ENCODE measurements around the gene CNTNAP2. TPM values are rescaled to one million over a fixed set of nuclear protein-coding genes. Genes with fewer than 3 reads are reported as not detected.

Gene CNTNAP2
- total and polyA plus RNA-seq, 2 of the 8 experiments (the other 6 are each of a cell fraction or from before 2014, with no cell fraction given), result 27.9 to 71.0 TPM

DNA sequence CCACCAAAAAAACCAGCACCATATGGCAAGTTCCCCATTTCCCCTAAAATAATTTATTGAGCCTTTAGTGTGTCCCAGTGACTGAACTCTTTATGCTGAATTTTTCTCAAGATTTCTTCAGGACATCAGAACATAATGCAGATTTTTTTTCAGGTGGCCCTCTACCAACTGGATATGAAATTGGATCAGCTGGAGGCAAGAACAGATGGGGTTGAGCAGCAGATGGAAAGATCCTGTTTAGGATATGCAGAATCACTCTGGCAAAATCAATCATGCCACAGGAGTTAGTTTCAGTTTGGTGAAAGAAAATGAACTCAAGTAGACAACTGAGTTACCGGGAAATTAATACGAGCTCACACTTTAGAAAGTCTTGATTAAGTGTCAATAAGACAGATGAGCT lies 1712.4 kb downstream of the CNTNAP2 start:
- H3K18ac ChIP-seq (ENCODE audit: extremely low read depth, low read length), result no peak overlapping the region
- H4K5ac ChIP-seq (ENCODE audit: insufficient read length, low read depth, low read length), result no peak overlapping the region
- no peaks in the 10 kb centered on the region for H3K23me2 ChIP-seq (ENCODE audit: low read depth, low read length)
- DNase-seq (ENCODE audit: low read depth in 1 of 2, low spot score in 2 of 2) (no peak), FAIRE-seq (no peak)
- no peaks in the 10 kb centered on the region for H3K4me1 ChIP-seq (replicated peaks in 1 of 4; ENCODE audit: control insufficient read depth in 3 of 4, insufficient read depth in 4 of 4, low read length in 3 of 4)
- H2BK120ac ChIP-seq (replicated peaks; ENCODE audit: low read depth, low read length), result no peak overlapping the region
- no peaks in the 10 kb centered on the region for H3K27me3 ChIP-seq (replicated peaks in 1 of 4; ENCODE audit: control insufficient read depth in 3 of 4, extremely low read depth in 1 of 4, insufficient read depth in 3 of 4, low read length in 3 of 4)
- no peaks in the 10 kb centered on the region for H3K79me1 ChIP-seq (ENCODE audit: low read depth, low read length)
- H3K27ac ChIP-seq (ENCODE audit: low read depth, low read length), result no peak overlapping the region
- H2BK20ac ChIP-seq (ENCODE audit: low read length), result no peak overlapping the region
- H3K23ac ChIP-seq (ENCODE audit: insufficient read length), result no peak overlapping the region
- no peaks in the 10 kb centered on the region for H3K9me3 ChIP-seq (ENCODE audit: insufficient read depth in 2 of 2, low read depth in 1 of 2, low read length in 1 of 2)
- no peak overlapping the region for H4K8ac ChIP-seq (ENCODE audit: extremely low read depth, insufficient read depth, low read length)
- H2BK15ac ChIP-seq (ENCODE audit: low read length), result no peak overlapping the region
- WGBS, 2 experiments (ENCODE audit: extremely low coverage in 1 of 2, insufficient coverage in 1 of 2, insufficient read length in 1 of 2, insufficient replicate concordance in 2 of 2, low coverage in 1 of 2, low lambda C conversion rate in 2 of 2, missing lambda C conversion rate in 1 of 2), result 89% methylated on average over 2 of the region's 2 CpGs; no CpG with 5 or more reads in 1 of the 2 experiments
- POLR2A ChIA-PET (ENCODE audit: partially characterized antibody), result no interaction called here
- no peak overlapping the region for H2AFZ ChIP-seq (ENCODE audit: low read length)
- H3K14ac ChIP-seq (ENCODE audit: insufficient read length), result no peak overlapping the region
- no peak overlapping the region for H4K91ac ChIP-seq (replicated peaks; ENCODE audit: insufficient read length, low read length)
- no peaks in the 10 kb centered on the region for H4K20me1 ChIP-seq (replicated peaks in 1 of 2; ENCODE audit: control insufficient read depth in 1 of 2, insufficient read depth in 2 of 2, low read length in 2 of 2)
- H3K4ac ChIP-seq (replicated peaks; ENCODE audit: insufficient read length, low read depth, low read length), result no peak overlapping the region
- H2AK5ac ChIP-seq (ENCODE audit: low read depth, low read length), result no peak overlapping the region
- H3K36me3 ChIP-seq (ENCODE audit: control insufficient read depth in 2 of 4, insufficient read depth in 4 of 4, low read length in 3 of 4), result no peaks in the 10 kb centered on the region
- H3K79me2 ChIP-seq (ENCODE audit: control insufficient read depth in 1 of 2, insufficient read depth in 2 of 2, low read length in 2 of 2), result no peaks in the 10 kb centered on the region
- H3K56ac ChIP-seq (replicated peaks; ENCODE audit: insufficient read length, low read depth, low read length), result no peak overlapping the region
- H2BK5ac ChIP-seq (ENCODE audit: low read depth, low read length), result no peak overlapping the region
- no peak overlapping the region for H3K4me3 ChIP-seq (ENCODE audit: extremely low read depth in 1 of 4, insufficient read depth in 2 of 4, low read depth in 3 of 4, low read length in 4 of 4)
- no peak overlapping the region for H3K9ac ChIP-seq (replicated peaks in 1 of 4; ENCODE audit: extremely low read depth in 1 of 4, low read depth in 3 of 4, low read length in 3 of 4)
- no peak overlapping the region for H3K4me2 ChIP-seq (ENCODE audit: insufficient read depth in 1 of 2, low read depth in 2 of 2, low read length in 2 of 2)
- H2BK12ac ChIP-seq (ENCODE audit: low read depth, low read length), result no peak overlapping the region
- CTCF ChIA-PET (ENCODE audit: partially characterized antibody), result no interaction called here
- TF ChIP-seq KDM4A (IDR thresholded peaks at IDR 0.05; ENCODE audit: low read depth, low read length, severe bottlenecking), result no peak
- no peak for TF ChIP-seq BACH1 (IDR thresholded peaks at IDR 0.05; ENCODE audit: low read length)
- TF ChIP-seq, protein P1, sequence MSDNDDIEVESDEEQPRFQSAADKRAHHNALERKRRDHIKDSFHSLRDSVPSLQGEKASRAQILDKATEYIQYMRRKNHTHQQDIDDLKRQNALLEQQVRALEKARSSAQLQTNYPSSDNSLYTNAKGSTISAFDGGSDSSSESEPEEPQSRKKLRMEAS (IDR thresholded peaks at IDR 0.05), result no peak
- no peak for TF ChIP-seq ASH2L (IDR thresholded peaks at IDR 0.05; ENCODE audit: low read length)
- no peak for TF ChIP-seq EZH2 (IDR thresholded peaks at IDR 0.05; ENCODE audit: low read depth, low read length, severe bottlenecking)
- no peak for TF ChIP-seq GABPA (IDR thresholded peaks at IDR 0.05; ENCODE audit: borderline replicate concordance, insufficient read depth, low read length)
- no peak for TF ChIP-seq RAD21 (IDR thresholded peaks at IDR 0.05 in 1 of 2, conservative IDR thresholded peaks at IDR 0.05 in 1 of 2; ENCODE audit: low read depth in 2 of 2, low read length in 2 of 2)
- TF ChIP-seq SIX5 (IDR thresholded peaks at IDR 0.05; ENCODE audit: low read depth, low read length), result no peak
- TF ChIP-seq KDM5A (IDR thresholded peaks at IDR 0.05; ENCODE audit: low read length), result no peak
- no peak for TF ChIP-seq SP4 (IDR thresholded peaks at IDR 0.05; ENCODE audit: low read length)
- TF ChIP-seq TBP (IDR thresholded peaks at IDR 0.05; ENCODE audit: low read depth, low read length), result no peak
- TF ChIP-seq TCF12 (IDR thresholded peaks at IDR 0.05; ENCODE audit: low read depth, low read length), result no peak
- no peak for TF ChIP-seq SP2 (IDR thresholded peaks at IDR 0.05; ENCODE audit: low read length)
- no peak for TF ChIP-seq RXRA (IDR thresholded peaks at IDR 0.05; ENCODE audit: insufficient read depth, low read depth, low read length)
- TF ChIP-seq EP300 (IDR thresholded peaks at IDR 0.05; ENCODE audit: borderline replicate concordance in 1 of 2, low read depth in 2 of 2, low read length in 2 of 2), result no peak
- TF ChIP-seq TAF1 (IDR thresholded peaks at IDR 0.05; ENCODE audit: low read depth, low read length), result no peak
